ENCODE results near the gene SULT1A2.

Gene SULT1A2

GRCh38 chr16:28591355-28591754 is 5.5 kb downstream of the SULT1A2 start:
- H3K4me3 ChIP-seq (ENCODE audit: low read depth, low read length): no peak overlapping the region
- no peak for TF ChIP-seq MYC (IDR thresholded peaks at IDR 0.05; ENCODE audit: low read depth, low read length)
- TF ChIP-seq POLR2A (IDR thresholded peaks at IDR 0.05; ENCODE audit: extremely low read depth, insufficient read length): no peak
- TF ChIP-seq CTCF (IDR thresholded peaks at IDR 0.05; ENCODE audit: low read depth, low read length): no peak
- no peak for TF ChIP-seq MAX (IDR thresholded peaks at IDR 0.05; ENCODE audit: low read depth, low read length)
- no peak for DNase-seq (ENCODE audit: low read depth)

DNA sequence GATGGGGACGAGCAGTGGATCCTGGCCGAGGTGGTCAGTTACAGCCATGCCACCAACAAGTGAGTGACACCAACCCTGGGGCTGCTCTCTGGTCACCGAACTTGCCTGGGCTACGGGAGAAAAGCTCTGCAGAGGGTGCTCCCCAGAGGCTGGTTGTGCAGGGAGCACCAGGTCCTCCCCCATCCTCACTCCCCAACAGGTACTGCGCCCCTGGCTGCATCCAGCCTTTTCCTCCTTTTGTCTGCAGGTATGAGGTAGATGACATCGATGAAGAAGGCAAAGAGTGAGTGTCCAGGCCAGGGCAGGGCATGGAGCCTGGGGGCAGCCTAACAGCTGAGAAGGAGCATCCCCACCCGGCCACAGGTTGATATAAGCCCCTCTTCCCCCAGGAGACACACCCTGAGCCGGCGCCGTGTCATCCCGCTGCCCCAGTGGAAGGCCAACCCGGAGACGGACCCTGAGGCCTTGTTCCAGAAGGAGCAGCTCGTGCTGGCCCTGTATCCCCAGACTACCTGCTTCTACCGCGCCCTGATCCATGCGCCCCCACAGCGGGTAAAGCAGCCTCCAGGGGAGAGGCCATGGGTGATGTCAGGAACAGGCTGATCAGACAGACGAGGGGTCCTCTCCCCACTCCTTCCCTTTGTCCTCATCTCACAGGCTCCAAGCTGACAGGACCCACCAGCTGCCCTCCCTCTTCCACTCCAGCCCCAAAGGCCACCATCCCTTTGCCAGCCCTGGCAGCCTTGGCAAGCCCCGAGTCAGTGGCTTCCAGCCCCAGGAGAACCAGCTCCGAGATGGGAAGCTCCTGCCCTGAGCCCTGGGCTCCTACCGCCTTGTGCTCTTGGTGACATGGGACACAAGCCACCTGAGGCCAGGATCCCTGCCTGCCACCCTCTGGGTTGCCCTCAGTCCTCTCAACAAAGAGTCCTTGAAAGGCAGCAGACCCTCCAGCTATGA is 6.2 kb downstream of the SULT1A2 start:
- no peak overlapping the region for H3K4me3 ChIP-seq (ENCODE audit: low read depth, low read length)
- TF ChIP-seq MAX (IDR thresholded peaks at IDR 0.05; ENCODE audit: low read depth, low read length) (no peak), MYC (IDR thresholded peaks at IDR 0.05; ENCODE audit: low read depth, low read length) (no peak), CTCF (IDR thresholded peaks at IDR 0.05; ENCODE audit: low read depth, low read length) (no peak), POLR2A (IDR thresholded peaks at IDR 0.05; ENCODE audit: extremely low read depth, insufficient read length) (no peak)
- no peak for DNase-seq (ENCODE audit: low read depth)

GRCh38 chr16:28589930-28590329 is 6.9 kb downstream of the SULT1A2 start:
- no peak for DNase-seq (ENCODE audit: low read depth)
- TF ChIP-seq POLR2A (IDR thresholded peaks at IDR 0.05; ENCODE audit: extremely low read depth, insufficient read length) (no peak), MAX (IDR thresholded peaks at IDR 0.05; ENCODE audit: low read depth, low read length) (no peak)
- no peak overlapping the region for H3K4me3 ChIP-seq (ENCODE audit: low read depth, low read length)

GRCh38 chr16:28589069-28589468 is 7.8 kb downstream of the SULT1A2 start:
- H3K4me3 ChIP-seq (ENCODE audit: low read depth, low read length): no peak overlapping the region
- no peak for DNase-seq (ENCODE audit: low read depth)
- TF ChIP-seq POLR2A (IDR thresholded peaks at IDR 0.05; ENCODE audit: extremely low read depth, insufficient read length) (no peak), CTCF (IDR thresholded peaks at IDR 0.05; ENCODE audit: low read depth, low read length) (no peak), MYC (IDR thresholded peaks at IDR 0.05; ENCODE audit: low read depth, low read length) (no peak), MAX (IDR thresholded peaks at IDR 0.05; ENCODE audit: low read depth, low read length) (no peak)

GRCh38 chr16:28587386-28587785 is 9.5 kb downstream of the SULT1A2 start:
- DNase-seq (ENCODE audit: low read depth): no peak
- H3K4me3 ChIP-seq (ENCODE audit: low read depth, low read length): no peak overlapping the region
- TF ChIP-seq POLR2A (IDR thresholded peaks at IDR 0.05; ENCODE audit: extremely low read depth, insufficient read length): no peak
- TF ChIP-seq MYC (IDR thresholded peaks at IDR 0.05; ENCODE audit: low read depth, low read length): no peak
- no peak for TF ChIP-seq MAX (IDR thresholded peaks at IDR 0.05; ENCODE audit: low read depth, low read length)
- no peak for TF ChIP-seq CTCF (IDR thresholded peaks at IDR 0.05; ENCODE audit: low read depth, low read length)

- DNase-seq (ENCODE audit: low read depth): no peak
Observed at GRCh38 chr16:28586466-28586865, 10.4 kb downstream of the SULT1A2 start.

More at GRCh38 chr16:28586466-28586865, 10.4 kb downstream of the SULT1A2 start:
- TF ChIP-seq CTCF (IDR thresholded peaks at IDR 0.05; ENCODE audit: low read depth, low read length): no peak
- no peak for TF ChIP-seq MAX (IDR thresholded peaks at IDR 0.05; ENCODE audit: low read depth, low read length)
- no peak for TF ChIP-seq MYC (IDR thresholded peaks at IDR 0.05; ENCODE audit: low read depth, low read length)
- TF ChIP-seq POLR2A (IDR thresholded peaks at IDR 0.05; ENCODE audit: extremely low read depth, insufficient read length): no peak
- no peak overlapping the region for H3K4me3 ChIP-seq (ENCODE audit: low read depth, low read length)

All from NB4 (cell line).